ENCODE results near the gene FRMPD3. TPM values are rescaled to one million over a fixed set of nuclear protein-coding genes. Genes with fewer than 3 reads are reported as not detected.

Gene FRMPD3
- polyA plus RNA-seq, 1 donor from 2014 or later: not detected

Other genes starting within 250 kb of the FRMPD3 start
- gene NUP62CL, start 243.2 kb upstream of the FRMPD3 start, polyA plus RNA-seq: 3.1 TPM
- not detected for gene DNAAF6, start 243.0 kb upstream of the FRMPD3 start, polyA plus RNA-seq
- 45.6 TPM for gene PRPS1, start 178.9 kb downstream of the FRMPD3 start, polyA plus RNA-seq